Tibial nerve (tissue), 3 donors: ENCODE data around the gene CNTN5.
"Not testable (repeated sequence)": the region's sequence is repeated elsewhere in the genome, so short reads cannot be mapped to it uniquely, and the experiment has no call there.

Experiments
- CTCF ChIP-seq, 5 experiments: fragments of 200-600 bp in 3 of 5; fragments of 450-650 bp in 2 of 5; sonication (generic) in 3 of 5; IDR thresholded peaks; one replicate each; pipeline ENCODE4 v1.5.1; 2016 to 2019; ENCODE audit warnings: antibody characterized with exemption in 5 of 5, mild to moderate bottlenecking in 3 of 5, moderate library complexity in 2 of 5
- POLR2A ChIP-seq, 2 donors: fragments of 450-650 bp; IDR thresholded peaks; one replicate each; pipeline ENCODE4 v1.6.1; 2017; ENCODE audit warnings: antibody characterized with exemption in 2 of 2, mild to moderate bottlenecking in 2 of 2, moderate library complexity in 2 of 2

- not testable (repeated sequence) for TF ChIP-seq POLR2A, CTCF (IDR thresholded peaks at IDR 0.05)
These were observed 113.1 kb downstream of the CNTN5 start for GRCh38 chr11:99133862-99134261.
